COLO668 (cell line): Measurements from ENCODE around the gene FCMR.
"Not testable (repeated sequence)": the region's sequence is repeated elsewhere in the genome, so short reads cannot be mapped to it uniquely, and the experiment has no call there.

Experiments used
- DNase-seq: peaks from one replicate; lab custom pipeline; 2025; ENCODE audit not compliant: unreplicated experiment; lab: John Stamatoyannopoulos, UW

The FCMR gene

DNA sequence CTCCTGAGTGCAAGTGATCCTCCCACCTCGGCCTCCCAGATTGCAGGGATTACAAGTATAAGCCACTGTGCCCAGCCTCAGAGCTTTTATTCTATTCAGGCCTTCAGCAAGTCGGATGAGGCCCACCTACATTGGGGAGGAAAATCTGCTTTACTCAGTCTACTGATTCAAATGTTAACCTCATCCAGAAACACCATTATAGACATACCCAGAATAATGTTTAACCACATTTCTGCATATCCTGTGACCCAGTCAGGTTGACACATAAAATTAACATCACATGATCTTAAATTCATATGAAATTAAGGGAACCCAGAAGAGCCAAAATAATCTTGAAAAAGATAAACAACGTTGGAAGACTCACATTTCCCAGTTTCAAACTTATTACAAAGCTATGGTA lies 41.4 kb downstream of the FCMR start:
- no peak for DNase-seq

DNA sequence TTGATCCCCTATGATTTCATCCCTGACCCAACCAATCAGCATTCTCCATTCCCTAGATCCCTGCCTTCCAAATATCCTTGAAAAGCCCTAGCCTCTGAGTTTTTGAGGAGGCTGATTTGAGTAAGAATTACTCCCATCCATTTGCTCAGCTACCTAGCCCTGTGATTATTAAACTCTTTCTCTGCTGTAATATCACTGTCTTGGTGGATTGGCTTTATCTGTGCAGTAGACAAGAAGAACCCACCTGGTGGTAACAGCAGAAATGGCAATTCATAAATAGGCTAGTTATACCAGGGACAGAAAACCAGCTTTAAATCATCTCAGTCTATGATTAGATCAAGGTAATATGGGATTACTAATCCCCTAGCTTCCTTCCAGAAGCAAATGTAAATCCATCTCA lies 43.3 kb downstream of the FCMR start:
- DNase-seq, result no peak

DNA sequence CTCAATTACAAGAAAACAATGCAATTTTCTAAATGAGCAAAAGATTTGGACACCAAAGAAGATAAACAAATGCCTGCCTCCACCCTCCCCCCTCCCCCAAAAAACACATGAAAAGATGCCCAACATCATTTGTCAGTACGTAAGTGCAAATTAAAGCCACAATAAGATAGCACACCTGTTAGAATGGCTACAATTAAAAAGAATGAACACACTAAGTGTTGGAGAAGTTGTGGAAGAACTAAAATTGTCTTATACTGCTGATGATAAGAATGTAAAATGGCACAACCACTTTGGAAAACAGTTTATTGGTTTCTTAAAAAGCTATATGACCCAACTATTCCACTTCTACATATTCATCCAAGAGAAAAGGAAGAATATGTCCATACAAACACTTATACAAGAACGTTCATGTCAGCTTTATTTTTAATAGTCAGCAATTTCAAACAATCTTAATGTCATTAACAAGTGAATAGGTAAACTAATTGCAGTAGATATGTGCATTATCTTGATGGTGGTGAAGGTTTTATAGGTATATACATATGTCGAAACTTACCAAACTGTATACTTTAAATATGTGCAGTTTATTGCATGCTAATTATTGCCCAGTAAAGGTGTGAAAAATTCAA lies 45.9 kb downstream of the FCMR start:
- no peak for DNase-seq

DNA sequence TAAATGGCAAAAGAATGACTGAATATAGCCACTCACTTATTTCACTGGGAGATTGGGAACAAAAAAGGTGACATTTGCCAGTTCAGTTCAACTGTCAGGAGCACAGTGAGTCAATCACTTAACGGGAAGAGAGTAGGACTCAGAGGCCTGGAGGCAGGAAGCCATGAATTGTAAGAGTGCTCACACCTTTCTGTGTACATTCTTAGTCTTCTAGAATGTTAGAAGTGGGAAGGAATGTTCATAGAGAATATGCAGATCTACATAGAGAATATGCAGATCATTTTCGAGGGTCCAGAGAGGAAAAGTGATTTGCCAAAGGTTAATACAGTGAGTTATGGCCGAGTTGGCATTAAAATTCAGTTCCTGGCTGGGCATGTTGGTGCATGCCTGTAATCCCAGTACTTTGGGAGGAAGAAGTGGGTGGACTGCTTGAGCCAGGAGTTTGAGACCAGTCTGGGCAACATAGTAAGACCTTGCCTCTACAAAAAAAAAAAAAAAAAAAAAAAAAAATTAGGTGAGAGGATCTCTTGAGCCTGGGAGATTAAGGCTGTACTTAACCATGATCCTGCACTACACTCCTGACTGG lies 48.0 kb downstream of the FCMR start:
- DNase-seq, result no peak

DNA sequence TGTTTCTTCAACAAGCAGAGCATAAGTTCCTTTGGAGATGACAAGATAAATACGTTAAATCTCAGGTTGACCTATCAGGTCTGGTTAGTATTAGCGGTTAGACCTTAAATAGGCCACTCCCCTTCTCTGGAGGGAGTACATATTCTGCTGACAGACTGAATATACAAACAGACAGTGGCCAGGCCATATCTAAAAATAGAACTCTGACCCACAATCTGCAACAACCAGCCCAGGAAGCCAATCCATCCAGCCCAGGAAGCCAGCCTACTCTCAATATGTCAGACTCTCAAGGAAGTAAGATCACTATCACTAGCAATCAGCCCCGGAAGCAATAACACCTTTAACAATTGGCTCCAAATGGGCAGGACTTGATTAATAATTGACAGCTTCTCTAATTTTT lies 49.6 kb downstream of the FCMR start:
- no peak for DNase-seq

DNA sequence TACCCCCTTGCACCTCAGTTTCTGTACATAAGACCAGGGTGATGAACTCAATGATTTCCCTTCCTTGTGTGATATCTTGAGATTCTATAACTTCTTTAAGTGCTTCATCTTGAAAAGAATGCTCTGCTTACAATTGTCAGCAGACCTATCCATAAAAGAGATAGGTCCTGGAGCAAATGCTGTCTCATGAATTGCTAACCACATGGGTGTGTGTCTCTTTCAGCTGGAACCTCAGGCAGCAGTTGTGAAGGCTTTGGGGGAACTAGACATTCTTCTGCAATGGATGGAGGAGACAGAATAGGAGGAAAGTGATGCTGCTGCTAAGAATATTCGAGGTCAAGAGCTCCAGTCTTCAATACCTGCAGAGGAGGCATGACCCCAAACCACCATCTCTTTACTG lies 53.5 kb downstream of the FCMR start:
- no peak for DNase-seq

DNA sequence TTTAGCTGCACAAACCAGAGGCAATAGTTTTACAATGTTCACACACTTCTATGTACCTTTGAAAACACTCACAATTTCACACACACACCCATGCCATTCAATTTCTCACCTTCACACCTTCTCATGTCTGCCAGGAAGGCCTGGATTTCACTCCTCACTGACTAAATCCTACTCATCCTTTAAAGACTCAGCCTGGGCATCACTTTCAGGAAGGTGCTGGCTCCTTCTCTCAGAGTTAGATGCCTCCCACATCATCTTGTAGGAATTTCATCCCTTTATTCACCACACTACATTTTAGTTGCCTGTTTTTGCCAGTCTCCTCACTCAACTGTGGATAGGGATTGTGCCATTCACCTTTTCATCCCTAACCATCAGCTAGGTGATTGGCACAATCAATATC lies 54.0 kb downstream of the FCMR start:
- no peak for DNase-seq

DNA sequence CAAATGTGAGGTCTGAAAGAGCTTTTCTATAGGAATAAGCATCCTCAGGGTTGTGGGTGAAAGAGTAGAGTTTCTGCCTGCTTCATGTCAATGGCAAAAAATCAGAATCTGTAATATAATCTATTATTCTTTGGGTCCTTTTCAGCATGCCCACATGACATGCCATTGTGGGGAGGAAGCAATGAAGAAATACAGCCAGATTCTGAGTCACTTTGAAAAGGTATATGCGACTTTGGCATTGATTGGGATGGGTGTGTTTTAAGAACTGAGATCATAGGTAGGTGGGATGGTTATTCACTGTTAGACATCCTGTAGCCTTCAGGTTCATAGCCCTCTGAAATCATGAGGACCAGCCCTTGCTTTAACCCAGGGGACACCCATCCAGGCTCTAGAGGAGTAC lies 54.5 kb downstream of the FCMR start:
- no peak for DNase-seq

DNA sequence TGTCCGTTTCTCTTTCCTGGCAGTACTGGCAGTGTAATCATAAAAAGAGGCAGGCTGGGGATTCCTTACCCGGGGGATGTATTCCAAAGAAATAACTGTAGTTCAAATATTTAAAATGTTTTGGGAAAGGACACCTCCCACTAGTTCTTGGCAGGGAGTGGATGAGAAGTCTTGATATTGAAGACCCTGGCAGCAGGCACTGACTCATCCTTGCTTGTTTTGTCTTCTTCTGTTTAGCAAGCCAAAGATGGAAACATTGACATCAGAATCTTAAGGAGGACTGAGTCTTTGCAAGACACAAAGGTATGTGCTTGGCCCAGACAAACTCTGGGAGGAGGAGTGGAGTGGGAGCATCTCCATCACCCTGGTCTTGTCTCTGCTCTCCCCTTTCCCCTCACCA lies 55.7 kb downstream of the FCMR start:
- DNase-seq, result no peak

DNA sequence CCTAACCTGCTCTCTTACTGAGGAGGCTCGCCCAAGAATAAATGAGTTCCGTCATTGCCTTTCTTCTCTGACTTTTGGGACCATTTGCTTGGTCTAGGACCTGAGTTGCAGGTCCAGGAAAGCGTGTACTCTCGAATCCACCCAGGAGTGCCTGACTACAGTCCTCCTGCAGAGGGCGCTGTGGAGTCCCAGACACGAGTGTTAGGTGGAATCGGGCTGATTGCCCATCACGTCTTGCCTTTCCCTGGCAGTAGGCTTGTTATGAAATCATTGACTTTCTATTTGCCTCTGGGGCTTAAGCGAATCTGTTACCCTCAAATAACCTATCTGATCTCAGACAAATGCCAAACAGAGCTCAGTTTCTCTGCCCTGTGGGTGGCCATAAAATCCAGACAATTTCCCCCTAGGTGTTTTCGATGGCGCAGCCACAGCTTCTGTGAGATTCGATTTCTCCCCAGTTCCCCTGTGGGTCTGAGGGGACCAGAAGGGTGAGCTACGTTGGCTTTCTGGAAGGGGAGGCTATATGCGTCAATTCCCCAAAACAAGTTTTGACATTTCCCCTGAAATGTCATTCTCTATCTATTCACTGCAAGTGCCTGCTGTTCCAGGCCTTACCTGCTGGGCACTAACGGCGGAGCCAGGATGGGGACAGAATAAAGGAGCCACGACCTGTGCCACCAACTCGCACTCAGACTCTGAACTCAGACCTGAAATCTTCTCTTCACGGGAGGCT lies 56.6 kb downstream of the FCMR start, which contains the start of gene IL20:
TSS of gene IL20 (plus strand) at position 685 of the 733 bp plus-strand sequence. CDS start 230 bp downstream, outside the sequence.
- peak; percentile 86 for DNase-seq

DNA sequence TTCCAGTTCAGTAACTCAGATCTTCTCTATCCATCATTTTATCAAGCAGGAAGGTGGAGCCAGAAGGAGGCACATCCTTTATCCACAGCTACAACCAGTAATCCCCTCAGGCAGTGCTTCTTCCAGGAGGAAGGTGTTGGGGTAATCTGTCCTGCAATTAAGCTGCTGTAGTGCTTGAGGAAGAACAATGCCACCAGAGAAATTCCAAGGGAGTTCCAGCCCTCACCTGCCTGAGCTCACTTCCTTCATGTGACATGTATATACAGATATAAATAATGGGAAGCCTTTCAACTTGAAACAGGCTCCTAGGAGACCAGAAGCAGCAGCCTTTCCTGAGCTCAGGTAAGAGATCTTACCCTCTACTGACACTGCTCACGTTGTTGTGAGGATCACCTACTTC lies 58.5 kb downstream of the FCMR start:
- no peak for DNase-seq

DNA sequence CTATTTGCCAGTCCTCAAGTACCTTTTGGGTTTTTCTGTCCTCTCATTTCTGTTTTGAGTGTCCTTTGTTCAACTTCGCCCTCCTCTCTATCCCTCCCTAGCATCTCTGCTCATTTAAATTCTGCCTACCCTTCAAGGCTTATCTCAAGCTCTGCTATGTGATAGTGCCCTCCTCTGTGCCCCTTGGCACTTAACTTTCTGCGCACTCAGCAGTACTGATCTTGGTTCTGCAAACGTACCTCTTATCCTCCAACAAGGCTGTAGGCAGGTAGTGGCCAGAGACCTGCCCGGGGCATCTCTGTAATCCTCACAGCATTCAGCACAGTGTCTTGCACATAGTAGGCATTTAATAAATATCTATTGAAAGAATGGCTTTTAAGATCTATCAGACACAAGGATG lies 61.6 kb downstream of the FCMR start:
- DNase-seq, result no peak

DNA sequence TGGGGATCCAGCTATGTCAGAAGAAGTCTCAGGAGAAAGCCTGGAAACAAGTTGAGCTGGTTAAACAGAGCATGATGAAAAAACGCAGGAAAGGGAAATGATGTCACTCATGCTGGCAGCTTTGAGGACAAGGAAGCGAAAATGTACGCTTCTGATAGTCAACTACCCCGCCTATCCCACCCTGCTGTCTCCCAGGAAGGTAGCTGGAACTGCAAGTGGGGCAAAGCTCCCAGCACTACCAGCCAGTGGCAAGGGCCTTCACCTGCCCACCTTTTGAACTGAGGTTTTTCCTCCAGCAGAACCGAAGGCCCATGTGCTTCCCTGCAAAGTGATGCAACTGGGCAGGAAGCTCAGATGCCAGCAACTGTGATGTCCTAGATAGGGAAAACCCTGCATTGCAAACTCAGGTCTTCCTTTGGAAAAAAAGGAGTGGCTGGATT lies 62.6 kb downstream of the FCMR start:
- no peak for DNase-seq

DNA sequence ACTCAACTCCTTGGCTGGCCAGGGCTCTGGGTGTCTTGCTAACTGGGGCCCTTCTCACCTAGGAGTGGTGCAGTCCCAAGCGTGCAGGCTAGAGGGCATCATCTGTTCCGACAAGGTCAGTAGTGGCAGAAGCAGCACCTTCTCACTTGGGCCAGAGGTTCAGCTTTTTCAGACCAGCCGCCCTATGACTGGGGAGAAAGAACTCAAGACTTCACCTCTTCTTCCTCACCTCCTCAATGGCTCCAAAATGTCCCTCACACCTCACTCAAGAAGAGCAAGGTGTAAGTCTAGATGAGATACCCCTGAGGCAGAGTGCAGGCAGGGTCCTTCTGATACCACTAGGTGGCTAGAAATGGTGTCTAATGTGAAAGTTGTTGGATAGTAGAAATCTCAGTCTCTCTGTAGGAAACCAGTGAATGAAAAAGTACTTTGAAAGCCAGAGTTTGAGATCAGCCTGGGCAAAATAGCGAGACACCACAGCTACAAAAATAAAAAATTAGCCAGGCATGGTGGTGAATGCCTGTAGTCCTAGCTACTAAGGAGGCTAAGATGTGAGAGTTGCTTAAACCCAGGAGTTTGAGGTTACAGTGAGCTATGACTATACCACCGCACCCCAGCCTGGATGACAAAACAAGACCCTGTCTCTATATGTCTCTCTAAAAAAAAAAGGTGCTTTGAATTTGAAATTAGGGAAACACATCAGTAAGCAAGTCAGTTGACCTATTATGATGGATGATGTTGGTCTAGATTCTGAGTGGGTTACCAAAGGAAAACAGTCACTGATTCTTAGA lies 64.9 kb downstream of the FCMR start:
- DNase-seq, result no peak

DNA sequence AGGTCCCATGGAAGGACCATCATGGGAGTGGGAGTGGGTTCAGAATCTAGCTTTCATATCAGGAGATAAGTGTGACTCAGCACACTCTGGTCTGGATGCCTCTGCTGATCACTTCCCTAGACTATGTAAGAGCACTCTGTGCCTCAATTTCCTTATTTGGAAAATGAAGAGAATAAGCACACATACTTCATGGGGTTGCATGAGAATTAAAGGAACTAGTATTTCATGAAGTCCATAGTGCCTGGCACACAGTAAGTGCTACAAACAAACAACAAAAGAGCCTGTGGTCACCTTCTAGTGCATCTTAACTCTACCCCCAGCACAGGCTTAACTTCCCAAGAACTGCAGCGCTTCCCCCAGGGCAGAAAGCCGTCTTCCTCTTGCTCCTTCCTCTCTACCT lies 65.9 kb downstream of the FCMR start:
- no peak for DNase-seq

DNA sequence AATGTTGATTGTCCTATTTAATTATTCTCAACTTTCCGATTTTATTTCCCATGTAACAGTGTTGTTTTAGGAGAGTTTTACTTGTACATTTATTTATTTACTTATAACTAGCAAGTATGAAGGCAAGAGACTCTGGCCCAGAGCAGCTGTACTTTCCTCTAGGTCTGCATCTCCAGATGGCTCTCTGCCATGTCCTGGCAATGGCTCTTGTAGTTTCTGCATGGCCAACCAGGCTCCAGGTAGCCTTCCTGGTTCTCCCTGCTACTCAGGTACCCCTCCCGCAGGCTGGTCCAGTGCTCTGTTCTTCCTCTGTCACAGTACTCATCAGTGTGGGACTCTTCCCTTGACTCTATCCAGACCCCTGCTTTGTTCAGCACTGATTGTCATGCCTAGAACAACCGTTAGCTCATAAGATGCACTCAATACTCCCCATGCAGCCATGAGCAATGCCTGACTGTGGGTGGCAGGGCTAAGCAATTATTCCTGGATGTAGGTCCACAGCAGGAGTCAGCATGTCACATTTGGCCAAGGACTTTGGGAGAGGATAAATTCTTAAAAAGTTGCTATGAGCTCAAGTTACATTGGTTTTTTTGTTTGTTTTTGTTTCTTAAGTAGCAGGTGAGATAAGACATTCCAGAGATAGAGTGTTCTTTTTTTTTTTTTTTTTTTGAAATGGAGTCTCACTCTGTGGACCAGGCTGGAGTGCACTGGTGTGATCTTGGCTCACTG lies 67.2 kb downstream of the FCMR start:
- no peak for DNase-seq

DNA sequence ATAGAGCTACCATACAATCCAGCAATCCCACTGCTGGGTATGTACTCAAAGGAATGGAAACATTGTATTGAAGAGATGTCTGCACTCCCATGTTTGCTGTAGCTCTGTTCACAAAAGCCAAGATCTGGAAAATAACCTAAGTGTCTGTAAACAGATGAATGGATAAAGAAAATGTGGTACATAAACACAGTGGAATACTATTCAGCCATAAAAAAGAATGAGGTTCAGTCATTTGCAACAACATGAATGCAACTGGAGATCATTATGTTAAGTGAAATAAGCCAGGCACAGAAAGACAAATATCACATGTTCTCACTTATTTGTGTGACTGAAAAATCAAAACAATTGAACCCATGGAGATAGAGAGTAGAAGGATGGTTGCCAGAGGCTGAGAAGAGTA lies 68.0 kb downstream of the FCMR start:
- not testable (repeated sequence) for DNase-seq
